Pons (tissue), 1 donor: ENCODE results near the gene SIPA1L2.
A peak's percentile ranks its signal among the peaks of the same experiment; 100 is the strongest.

Experiments
- DNase-seq: peaks from one replicate; pipeline ENCODE4 v3.0.0-alpha.2; 2016; ENCODE audit warnings: low spot score

Gene SIPA1L2

GRCh38 chr1:232630047-232630893 lies at the start of gene SIPA1L2:
Gene SIPA1L2, minus strand, starts transcription at chr1:232630133. Its CDS starts 114,794 bp downstream, at chr1:232515339.
- DNase-seq = peak; percentile 91

DNA sequence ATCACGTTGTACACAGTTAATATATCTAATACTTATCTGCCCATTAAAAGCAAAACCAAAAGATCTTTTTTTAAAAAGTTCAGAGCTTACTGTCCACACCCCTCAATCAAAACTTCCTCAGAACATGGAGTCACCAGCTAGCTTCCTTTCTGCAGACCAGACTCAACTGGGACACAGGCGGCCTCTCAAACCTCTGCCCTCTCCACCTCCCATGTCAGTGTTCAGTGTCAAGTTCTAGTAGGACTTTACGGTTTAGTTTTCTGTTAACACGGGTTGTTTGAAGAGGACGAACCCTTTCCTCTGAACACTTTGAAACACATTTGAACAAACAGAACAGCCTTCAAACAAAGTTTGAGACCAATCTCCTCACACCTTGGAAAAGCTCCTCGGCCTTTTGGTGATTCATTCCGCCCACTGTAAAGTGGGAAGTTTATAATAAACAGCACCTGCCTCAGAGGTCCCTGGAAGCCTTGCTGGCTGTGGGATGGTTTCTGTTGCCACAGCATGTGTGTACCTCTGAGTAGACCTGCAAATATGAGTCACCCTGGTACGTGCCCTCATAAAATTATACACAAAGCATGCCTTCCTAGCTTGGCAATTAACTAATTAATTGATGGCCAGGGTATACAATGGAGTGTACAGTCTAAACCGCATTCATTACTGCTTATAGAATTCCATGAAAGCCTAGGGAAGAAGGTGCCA lies 48.4 kb upstream of the SIPA1L2 start:
- no peak for DNase-seq

DNA sequence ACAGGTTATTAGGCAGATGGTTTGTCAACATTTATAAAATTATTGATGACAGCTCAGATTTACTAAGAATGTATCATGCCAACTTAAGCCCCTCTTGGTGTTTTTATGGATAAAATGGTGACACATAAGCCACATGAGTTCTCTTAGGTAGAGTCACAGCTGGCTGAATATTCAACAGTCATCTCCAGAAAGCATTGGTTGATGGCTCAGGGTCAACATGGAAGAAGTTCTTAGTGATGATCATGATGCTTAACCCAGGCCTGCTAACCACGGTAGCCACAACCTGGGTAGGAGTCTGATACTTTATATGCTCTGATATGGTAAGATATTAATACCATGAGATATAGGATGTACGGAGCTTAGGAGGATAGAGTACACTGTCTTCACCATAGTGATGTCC lies 46.4 kb upstream of the SIPA1L2 start:
- DNase-seq = no peak

DNA sequence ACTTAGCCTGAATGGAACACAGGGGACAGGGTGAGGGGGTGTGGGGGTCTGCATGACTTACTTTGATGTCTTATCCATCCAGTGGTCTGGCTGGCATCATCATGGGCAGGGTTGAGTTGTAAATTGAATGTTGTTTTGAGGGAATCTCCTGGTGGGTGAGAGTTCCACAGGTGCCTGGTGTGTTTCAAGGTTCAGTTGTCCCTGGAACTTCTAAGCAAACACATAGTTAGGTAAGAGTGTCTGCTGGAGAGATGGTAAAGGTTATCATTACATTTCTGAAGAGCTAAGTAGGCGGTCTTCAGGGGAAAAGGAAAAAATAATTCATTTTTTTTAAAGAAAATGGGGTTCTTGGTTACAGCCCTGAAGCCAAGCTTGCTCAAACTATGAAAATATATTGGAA lies 46.0 kb upstream of the SIPA1L2 start:
- DNase-seq = no peak

- no peak for DNase-seq
Measured at GRCh38 chr1:232675260-232675659, 45.3 kb upstream of the SIPA1L2 start.

GRCh38 chr1:232673256-232673655 lies 43.3 kb upstream of the SIPA1L2 start:
- DNase-seq = no peak

- DNase-seq = no peak
Measured at GRCh38 chr1:232669981-232670747, 40.2 kb upstream of the SIPA1L2 start.

DNA sequence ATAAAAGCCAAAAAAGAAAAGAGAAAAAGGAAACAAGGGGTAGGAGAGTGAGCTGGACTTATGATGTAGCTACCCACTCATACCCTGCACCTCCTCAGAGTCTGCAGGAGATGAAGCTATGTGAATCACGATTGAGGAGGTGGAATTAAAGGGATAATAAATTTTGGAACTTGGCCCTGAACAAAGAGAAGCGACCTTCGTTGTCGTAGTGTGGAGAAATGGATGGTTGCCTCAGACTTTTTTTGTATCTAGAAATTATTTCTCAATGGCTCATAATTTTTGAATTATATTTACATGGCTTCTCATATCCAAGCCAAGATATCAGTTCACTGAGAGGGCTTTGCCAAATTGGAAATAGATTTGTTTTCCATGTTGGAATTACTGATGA lies 37.8 kb upstream of the SIPA1L2 start:
- DNase-seq = no peak

- no peak for DNase-seq
Measured at GRCh38 chr1:232667094-232667777, 37.3 kb upstream of the SIPA1L2 start.

DNA sequence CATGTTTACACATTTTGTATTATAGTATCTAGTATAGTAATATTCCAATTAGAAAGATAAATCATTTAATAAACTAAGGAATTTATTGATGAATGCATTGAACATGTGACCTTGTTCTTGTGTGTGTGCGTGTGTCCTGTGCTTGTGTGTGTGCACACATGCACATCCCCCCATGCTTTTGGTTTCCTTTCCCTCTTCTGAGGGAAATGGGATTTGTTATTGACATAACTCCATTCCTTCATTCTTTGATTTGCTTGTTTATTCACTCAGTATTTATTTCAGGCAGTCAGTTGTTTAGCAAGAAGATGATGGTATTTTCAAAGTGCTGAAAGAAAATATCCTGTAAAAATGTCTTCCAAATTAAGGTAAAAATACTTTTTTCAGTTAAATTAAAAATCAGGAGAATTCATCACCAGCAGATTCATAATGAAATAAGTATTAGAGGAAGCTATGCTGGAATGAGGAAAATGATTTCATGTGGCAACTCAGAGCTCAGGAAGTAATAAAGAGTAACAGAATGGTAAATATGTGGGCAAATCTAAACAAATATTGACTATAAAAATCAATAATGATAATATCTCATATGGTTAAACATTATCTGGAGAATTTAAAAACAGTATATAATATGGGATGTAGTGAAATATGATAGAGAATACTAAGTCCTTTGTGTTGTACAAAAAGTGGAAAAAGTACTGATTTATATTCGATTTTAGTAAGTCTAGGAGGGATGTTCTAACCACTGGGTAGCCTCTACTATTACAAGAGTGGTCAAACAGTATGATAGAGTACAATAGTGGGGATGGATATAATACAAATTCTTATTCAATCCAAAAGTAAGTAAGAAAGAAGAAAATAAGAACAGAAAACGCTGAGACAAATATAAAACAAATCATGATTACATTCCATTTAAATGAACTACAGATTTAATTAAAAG lies 35.2 kb upstream of the SIPA1L2 start:
- DNase-seq = no peak

DNA sequence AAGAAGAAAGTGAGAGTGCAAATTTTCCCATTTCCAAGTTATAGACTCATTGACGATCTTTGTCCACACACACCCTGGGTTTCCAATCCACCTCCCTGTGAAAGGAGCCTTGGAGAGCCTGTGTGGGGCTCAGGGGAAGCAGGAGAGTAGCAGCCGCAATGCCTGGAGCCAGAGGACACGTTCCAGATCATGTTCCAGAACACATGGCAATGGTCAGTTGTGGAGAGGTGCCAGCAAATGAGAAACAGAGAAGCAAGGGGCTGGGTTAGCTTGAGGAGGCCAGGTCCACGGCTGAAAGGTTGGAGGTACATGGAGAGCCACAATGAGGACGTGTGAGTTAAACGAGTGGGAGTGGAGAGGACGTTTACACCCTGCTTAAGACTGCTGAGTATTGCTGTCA lies 33.0 kb upstream of the SIPA1L2 start:
- DNase-seq = no peak

DNA sequence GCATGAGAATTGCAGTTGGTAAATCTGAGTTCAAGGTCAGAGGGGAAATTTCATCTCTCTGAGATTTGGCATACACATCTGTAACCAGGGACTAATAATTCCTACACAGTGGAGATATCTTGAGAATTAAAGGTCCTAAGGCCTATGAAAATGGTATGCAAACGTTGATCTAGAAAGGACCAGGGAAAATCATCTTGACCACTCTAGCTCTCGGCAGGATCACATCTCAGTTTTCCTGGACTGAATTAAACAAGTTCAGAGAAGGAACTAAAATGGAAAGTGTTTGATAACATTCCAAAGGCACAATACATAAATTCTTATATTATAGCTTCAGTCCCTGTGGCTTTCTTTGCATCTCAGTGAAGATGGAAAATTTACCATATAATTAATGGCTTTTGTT lies 28.5 kb upstream of the SIPA1L2 start:
- DNase-seq = no peak

DNA sequence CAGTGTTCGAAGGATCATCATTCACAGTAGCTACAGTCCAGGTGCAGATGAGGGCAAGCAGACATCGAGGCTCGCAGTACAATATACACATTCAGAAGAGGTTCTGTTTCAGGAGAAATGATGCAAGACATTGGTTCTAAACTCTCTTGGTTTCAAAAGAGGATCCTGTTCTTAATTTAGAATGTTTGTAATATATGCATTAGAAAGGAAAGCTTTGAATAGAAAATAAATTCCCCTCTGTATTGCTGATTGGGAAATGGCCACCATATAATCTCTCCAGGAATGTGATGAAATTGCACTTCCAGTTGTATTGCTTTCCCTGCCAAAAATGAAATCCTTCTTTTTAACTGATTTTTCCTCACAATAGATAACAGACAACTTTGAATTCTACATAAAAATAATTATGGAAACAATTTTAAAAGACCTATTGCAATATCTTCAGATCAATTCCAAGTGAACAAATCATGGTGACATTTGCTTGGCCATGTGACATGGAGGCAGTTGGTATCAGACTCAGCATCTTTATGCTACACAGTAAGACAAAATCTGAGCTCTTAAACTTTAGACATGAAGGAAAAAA lies 27.6 kb upstream of the SIPA1L2 start:
- DNase-seq = no peak

DNA sequence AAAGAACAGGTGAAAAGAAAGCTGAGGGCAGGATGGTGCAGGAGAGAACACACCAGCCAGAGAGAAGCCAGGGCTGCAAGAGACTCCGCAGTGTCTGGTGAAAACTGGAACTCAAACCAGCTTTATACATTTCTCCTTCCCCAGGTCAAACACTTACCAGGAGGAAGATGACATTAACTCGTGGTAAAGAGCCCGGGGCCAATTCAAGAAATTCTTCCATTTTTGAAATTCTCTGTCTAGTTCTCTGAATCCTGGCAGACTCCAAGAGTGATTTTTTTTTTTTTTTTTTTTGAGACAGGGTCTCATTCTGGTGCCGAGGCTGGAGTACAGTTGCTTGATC lies 25.8 kb upstream of the SIPA1L2 start:
- no peak for DNase-seq

DNA sequence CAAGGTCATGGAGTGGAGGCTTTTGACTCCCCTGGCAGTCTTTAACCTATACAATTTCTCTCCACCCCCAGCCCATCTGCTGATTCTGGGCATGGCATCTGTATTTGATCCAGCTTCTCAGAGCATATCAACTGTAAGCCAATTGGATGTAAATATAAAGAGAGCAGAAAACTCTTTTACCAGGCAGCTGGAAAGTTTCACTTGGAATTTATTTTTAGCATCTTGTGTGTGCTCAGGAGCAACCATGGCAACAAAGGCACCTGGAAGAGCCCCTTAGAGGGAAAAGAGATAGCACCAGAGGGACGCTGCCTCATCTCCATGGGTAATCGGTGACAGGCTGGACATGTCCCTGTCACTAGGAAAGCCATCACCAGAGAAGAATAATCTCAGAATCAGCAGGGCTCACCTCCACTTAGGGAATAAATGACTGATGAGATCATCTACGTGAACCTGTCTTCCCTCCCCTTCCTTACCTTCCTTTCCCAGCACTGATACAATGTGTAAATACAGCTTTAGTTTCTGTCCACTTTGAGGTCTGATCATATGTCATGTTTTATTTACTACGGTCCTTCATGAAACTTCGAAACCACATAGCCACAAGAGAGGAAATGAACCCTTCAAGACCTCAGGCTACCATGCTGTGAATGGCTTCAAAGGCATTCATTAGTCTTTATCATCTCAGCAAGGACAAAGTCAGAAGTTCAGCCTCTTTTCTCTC lies 25.3 kb upstream of the SIPA1L2 start:
- DNase-seq = peak; percentile 20

GRCh38 chr1:232653789-232654188 lies 23.9 kb upstream of the SIPA1L2 start:
- DNase-seq = no peak

DNA sequence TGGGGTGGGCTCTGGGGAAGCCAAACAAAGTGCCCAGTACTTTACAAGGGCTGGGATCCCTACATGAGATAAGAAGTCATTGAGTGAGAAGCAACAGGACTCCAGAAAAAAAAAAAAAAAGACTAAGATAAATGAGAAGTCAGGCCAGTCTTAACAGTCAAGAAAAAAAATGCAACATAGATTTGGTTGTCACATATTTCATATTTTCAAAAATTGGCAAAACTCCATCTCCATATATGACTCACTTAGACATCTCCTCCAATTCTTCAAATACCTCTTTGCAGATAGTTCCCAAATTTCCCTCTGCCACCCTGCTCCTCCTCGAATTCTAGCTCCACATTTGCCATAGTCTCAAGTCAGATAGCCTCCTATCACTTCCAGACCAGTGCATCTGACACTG lies 20.9 kb upstream of the SIPA1L2 start:
- DNase-seq = no peak

- no peak for DNase-seq
Measured at GRCh38 chr1:232650418-232650817, 20.5 kb upstream of the SIPA1L2 start.

GRCh38 chr1:232648316-232648715 lies 18.4 kb upstream of the SIPA1L2 start:
- DNase-seq = no peak

DNA sequence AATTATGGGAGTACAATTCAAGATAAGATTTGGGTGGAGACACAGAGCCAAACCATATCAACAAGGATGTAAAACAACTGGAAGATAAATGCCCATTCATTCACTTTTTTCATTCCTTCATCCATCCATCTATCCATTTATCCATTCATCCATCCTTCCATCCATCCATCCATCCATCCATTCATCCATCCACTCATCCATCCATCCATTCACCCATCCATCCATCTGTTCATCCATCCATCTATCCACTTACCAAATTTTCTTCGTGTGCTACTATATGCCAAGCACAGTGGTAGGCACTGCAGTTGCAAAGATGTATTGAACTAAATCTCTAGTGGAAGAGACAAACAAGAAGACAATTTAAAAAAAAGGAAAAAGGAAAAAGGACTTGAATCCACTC lies 14.3 kb upstream of the SIPA1L2 start:
- no peak for DNase-seq
